ENCODE data around the gene DBNDD1.

The DBNDD1 gene

GRCh38 chr16:89962754-89963498 is 56.3 kb downstream of the DBNDD1 start:
- Mint-ChIP-seq H3K27ac (no peak overlapping the region), H3K4me3 (no peak overlapping the region), H3K27me3 (ENCODE audit: low read depth) (no peaks in the 10 kb centered on the region), H3K36me3 (ENCODE audit: low read depth) (peaks cover 35% of the 10 kb centered on the region), H3K9me3 (no peaks in the 10 kb centered on the region), H3K4me1 (no peaks in the 10 kb centered on the region)
- TF ChIP-seq CTCF (IDR thresholded peaks at IDR 0.05; ENCODE audit: unreplicated experiment in 3 of 3), result no peak

- H3K36me3 Mint-ChIP-seq (ENCODE audit: low read depth), result peaks cover 31% of the 10 kb centered on the region
- no peaks in the 10 kb centered on the region for H3K27me3 Mint-ChIP-seq (ENCODE audit: low read depth)
- H3K9me3 Mint-ChIP-seq, result no peaks in the 10 kb centered on the region
- no peak overlapping the region for H3K4me3 Mint-ChIP-seq
- TF ChIP-seq CTCF (IDR thresholded peaks at IDR 0.05; ENCODE audit: unreplicated experiment in 3 of 3), result no peak
- H3K4me1 Mint-ChIP-seq, result no peaks in the 10 kb centered on the region
- H3K27ac Mint-ChIP-seq, result no peak overlapping the region
These were observed 57.3 kb downstream of the DBNDD1 start for GRCh38 chr16:89961920-89962319.

- no peaks in the 10 kb centered on the region for H3K4me1 Mint-ChIP-seq
- H3K9me3 Mint-ChIP-seq, result no peaks in the 10 kb centered on the region
- H3K27ac Mint-ChIP-seq, result no peak overlapping the region
These were observed 58.3 kb downstream of the DBNDD1 start for GRCh38 chr16:89960966-89961365.

GRCh38 chr16:89958596-89958995 is 60.7 kb downstream of the DBNDD1 start:
- H3K9me3 Mint-ChIP-seq, result no peaks in the 10 kb centered on the region
- H3K27me3 Mint-ChIP-seq (ENCODE audit: low read depth), result no peaks in the 10 kb centered on the region
- no peak overlapping the region for H3K27ac Mint-ChIP-seq
- peaks cover 35% of the 10 kb centered on the region for H3K36me3 Mint-ChIP-seq (ENCODE audit: low read depth)
- no peak for TF ChIP-seq CTCF (IDR thresholded peaks at IDR 0.05; ENCODE audit: unreplicated experiment in 3 of 3)
- no peaks in the 10 kb centered on the region for H3K4me1 Mint-ChIP-seq
- no peak overlapping the region for H3K4me3 Mint-ChIP-seq

More at GRCh38 chr16:89960966-89961365, 58.3 kb downstream of the DBNDD1 start:
- H3K27me3 Mint-ChIP-seq (ENCODE audit: low read depth), result no peaks in the 10 kb centered on the region
- H3K36me3 Mint-ChIP-seq (ENCODE audit: low read depth), result peaks cover 32% of the 10 kb centered on the region
- no peak overlapping the region for H3K4me3 Mint-ChIP-seq
- TF ChIP-seq CTCF (IDR thresholded peaks at IDR 0.05; ENCODE audit: unreplicated experiment in 3 of 3), result no peak

- TF ChIP-seq CTCF (IDR thresholded peaks at IDR 0.05; ENCODE audit: unreplicated experiment in 3 of 3), result no peak
- Mint-ChIP-seq H3K4me1 (no peaks in the 10 kb centered on the region), H3K36me3 (ENCODE audit: low read depth) (peaks cover 32% of the 10 kb centered on the region), H3K27ac (no peak overlapping the region), H3K4me3 (no peak overlapping the region), H3K27me3 (ENCODE audit: low read depth) (no peaks in the 10 kb centered on the region), H3K9me3 (no peaks in the 10 kb centered on the region)
These were observed 61.2 kb downstream of the DBNDD1 start for GRCh38 chr16:89958068-89958467.

GRCh38 chr16:89957216-89957785 is 62.0 kb downstream of the DBNDD1 start:
- Mint-ChIP-seq H3K27ac (no peak overlapping the region), H3K27me3 (ENCODE audit: low read depth) (no peaks in the 10 kb centered on the region), H3K36me3 (ENCODE audit: low read depth) (peaks cover 32% of the 10 kb centered on the region), H3K4me1 (no peaks in the 10 kb centered on the region), H3K4me3 (no peak overlapping the region), H3K9me3 (no peaks in the 10 kb centered on the region)
- TF ChIP-seq CTCF (IDR thresholded peaks at IDR 0.05; ENCODE audit: unreplicated experiment in 3 of 3), result no peak
